Lower leg skin (tissue), 4 donors: ENCODE measurements around the gene AATK. TPM values are rescaled to one million over a fixed set of nuclear protein-coding genes. Genes with fewer than 3 reads are reported as not detected.

Experiments used
- DNase-seq, 2 donors: peaks; one replicate each; pipeline ENCODE4 v3.0.0-alpha.2; 2019; ENCODE audit warnings: low spot score in 2 of 2
- H3K4me3 ChIP-seq: fragments of 200-600 bp; sonication (generic); 2 replicates; pipeline ENCODE4 v1.5.1; 2017; ENCODE audit warnings: mild to moderate bottlenecking, low read depth; ENCODE audit not compliant: poor library complexity, severe bottlenecking
- POLR2A ChIP-seq, 2 donors: fragments of 450-650 bp; IDR thresholded peaks; one replicate each; pipeline ENCODE4 v1.6.1; 2016 to 2017; ENCODE audit warnings: antibody characterized with exemption in 2 of 2, mild to moderate bottlenecking in 1 of 2, moderate library complexity in 1 of 2
- WGBS, 2 donors: methylation state at CpG; one replicate each; pipeline ENCODE4 v1.1.5; 2018; 5-methylcytosine and 5-hydroxymethylcytosine counted together
- intact Hi-C: fragments of 100-400 bp; cut with DNase I; formaldehyde crosslinking; loops from one replicate; pipeline ENCODE4 v1.15.0; 2023; ENCODE audit warnings: low total_unique reads
- total RNA-seq, 4 donors: library from RNA; depleted of rRNA; stranded (reverse); fragments of >200 nt; gene quantifications; one replicate each; pipeline ENCODE4 v1.1.0, GENCODE V29; 2016
- TF ChIP-seq, protein P1 (sequence below), 3 donors: fragments of 450-650 bp; IDR thresholded peaks; one replicate each; pipeline ENCODE4 v1.5.1; 2016; ENCODE audit warnings: antibody characterized with exemption in 3 of 3, mild to moderate bottlenecking in 3 of 3, moderate library complexity in 2 of 3

AATK gene
- total RNA-seq, 4 donors from 2014 or later: 0.81 to 3.5 (median 2.2) TPM

DNA sequence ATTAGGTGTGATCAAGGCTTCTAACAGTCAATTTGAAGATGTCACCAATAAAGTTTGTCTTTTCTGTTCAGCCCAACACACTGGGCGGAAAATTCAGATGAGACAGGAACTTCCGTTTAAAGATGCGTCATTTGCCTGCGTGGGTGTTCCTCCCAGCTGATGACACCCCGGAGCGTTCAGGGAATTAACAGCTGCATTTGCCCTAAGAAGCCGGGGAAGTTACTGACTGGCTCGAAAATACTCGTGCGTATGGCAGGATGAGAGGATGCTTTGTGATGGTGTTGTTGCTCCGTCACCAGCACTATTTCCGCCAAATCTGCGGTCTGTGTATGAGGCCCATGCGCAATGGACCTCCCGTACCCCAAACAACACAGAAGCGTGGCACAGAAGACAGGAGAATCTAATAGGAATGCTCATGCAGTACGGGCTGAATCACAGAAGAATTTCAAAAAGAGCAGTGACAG lies 12.6 kb downstream of the AATK start:
- WGBS, 2 donors: 43 to 49% methylated on average over 17 of the region's 17 CpGs

GRCh38 chr17:81152288-81152828 lies 13.7 kb downstream of the AATK start:
- intact Hi-C loops: no loop called here
- 75 to 79% methylated on average over 8 of the region's 8 CpGs for WGBS, 2 donors
- no peak overlapping the region for H3K4me3 ChIP-seq

More for the DNA sequence above, 12.6 kb downstream of the AATK start:
- no peak overlapping the region for H3K4me3 ChIP-seq
- intact Hi-C loops: no loop called here
- DNase-seq: no peak
- no peak for TF ChIP-seq POLR2A (IDR thresholded peaks at IDR 0.05)
- TF ChIP-seq, protein P1, sequence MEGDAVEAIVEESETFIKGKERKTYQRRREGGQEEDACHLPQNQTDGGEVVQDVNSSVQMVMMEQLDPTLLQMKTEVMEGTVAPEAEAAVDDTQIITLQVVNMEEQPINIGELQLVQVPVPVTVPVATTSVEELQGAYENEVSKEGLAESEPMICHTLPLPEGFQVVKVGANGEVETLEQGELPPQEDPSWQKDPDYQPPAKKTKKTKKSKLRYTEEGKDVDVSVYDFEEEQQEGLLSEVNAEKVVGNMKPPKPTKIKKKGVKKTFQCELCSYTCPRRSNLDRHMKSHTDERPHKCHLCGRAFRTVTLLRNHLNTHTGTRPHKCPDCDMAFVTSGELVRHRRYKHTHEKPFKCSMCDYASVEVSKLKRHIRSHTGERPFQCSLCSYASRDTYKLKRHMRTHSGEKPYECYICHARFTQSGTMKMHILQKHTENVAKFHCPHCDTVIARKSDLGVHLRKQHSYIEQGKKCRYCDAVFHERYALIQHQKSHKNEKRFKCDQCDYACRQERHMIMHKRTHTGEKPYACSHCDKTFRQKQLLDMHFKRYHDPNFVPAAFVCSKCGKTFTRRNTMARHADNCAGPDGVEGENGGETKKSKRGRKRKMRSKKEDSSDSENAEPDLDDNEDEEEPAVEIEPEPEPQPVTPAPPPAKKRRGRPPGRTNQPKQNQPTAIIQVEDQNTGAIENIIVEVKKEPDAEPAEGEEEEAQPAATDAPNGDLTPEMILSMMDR (IDR thresholded peaks at IDR 0.05): no peak

GRCh38 chr17:81151278-81151677 lies 14.7 kb downstream of the AATK start:
- WGBS, 2 donors: 68 to 89% methylated on average over 5 to 6 of the region's 13 CpGs
- TF ChIP-seq, protein P1 (IDR thresholded peaks at IDR 0.05): no peak
- no peak for TF ChIP-seq POLR2A (IDR thresholded peaks at IDR 0.05)
- H3K4me3 ChIP-seq: no peak overlapping the region
- no peak for DNase-seq
- intact Hi-C loops: no loop called here

More at GRCh38 chr17:81152288-81152828, 13.7 kb downstream of the AATK start:
- DNase-seq: no peak
- TF ChIP-seq, protein P1 (IDR thresholded peaks at IDR 0.05): no peak
- no peak for TF ChIP-seq POLR2A (IDR thresholded peaks at IDR 0.05)

DNA sequence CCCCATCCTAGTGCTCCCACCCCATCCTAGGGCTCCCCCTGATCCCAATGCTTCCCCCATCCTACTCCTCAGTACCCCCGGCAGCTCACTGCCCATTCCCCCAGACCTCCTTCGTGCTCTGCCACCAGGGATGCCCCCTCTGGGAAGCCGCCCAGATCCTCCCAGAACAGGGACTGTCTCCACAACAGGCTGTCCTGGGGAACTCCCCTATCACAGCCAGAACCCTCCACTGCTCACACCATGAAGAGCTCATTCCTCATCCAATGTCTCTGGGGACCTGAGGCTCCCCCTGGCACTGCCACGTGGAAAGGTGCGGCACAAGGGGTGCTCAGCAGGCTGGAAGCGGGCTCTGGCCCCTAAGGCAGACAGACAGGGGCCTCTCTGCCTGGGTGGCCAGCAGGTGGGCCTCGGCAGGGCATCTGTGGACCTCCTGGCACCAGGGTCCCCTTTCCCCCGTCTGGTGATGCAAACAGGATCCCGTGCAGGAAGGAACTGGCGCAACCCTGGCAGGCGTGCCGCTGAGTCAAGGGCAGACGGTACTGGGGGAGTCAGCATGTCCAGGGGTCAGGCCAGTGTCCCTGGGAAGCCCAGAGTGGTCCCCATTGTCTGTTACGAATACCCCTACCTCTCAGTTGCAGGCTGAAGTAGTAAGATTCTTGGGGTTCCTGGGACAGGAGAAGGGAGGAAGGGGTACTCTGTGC lies 15.5 kb downstream of the AATK start:
- peak in 1 of 2 donors; percentile 33 for DNase-seq
- intact Hi-C loops: no loop called here
- TF ChIP-seq, protein P1 (IDR thresholded peaks at IDR 0.05): no peak
- TF ChIP-seq POLR2A (IDR thresholded peaks at IDR 0.05): no peak
- H3K4me3 ChIP-seq: no peak overlapping the region
- 71 to 73% methylated on average over 6 to 8 of the region's 14 CpGs for WGBS, 2 donors

- TF ChIP-seq, protein P1 (IDR thresholded peaks at IDR 0.05): no peak
- no peak for TF ChIP-seq POLR2A (IDR thresholded peaks at IDR 0.05)
- DNase-seq: no peak
- intact Hi-C loops: no loop called here
Measured at GRCh38 chr17:81148986-81149533, 17.0 kb downstream of the AATK start.

More at GRCh38 chr17:81148986-81149533, 17.0 kb downstream of the AATK start:
- no peak overlapping the region for H3K4me3 ChIP-seq
- 77 to 84% methylated on average over 12 to 14 of the region's 14 CpGs for WGBS, 2 donors
